ENCODE data around the gene ALKBH7. TPM values are rescaled to one million over a fixed set of nuclear protein-coding genes. Genes with fewer than 3 reads are reported as not detected.

Gene ALKBH7
- total and polyA plus RNA-seq, 10 of the 15 experiments (the other 5 are each of a cell fraction or from before 2014, with no cell fraction given), result 0.31 to 82.5 (median 37.6) TPM

DNA sequence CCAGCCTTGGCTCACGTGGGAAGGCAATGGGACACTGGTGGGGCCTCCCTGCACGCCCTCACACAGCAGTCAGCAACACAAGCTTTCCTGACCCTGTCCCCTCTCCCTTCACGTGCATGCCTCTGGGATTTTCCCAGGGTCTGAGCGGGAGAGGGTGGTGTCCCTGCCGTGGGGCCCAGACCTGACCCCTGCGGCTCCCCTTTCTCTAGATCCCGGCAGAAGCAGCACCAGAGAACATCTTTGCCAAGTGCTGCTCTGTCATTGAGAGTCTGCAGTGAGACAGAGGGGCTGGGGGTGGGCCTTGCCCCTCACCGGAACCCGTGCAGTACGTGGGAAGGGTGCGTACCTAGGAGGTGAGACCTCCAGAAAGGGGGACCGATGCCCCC lies 39.5 kb downstream of the ALKBH7 start:
- Histone ChIP-seq H2AFZ (ENCODE audit: control insufficient read depth, low read depth, low read length) (no peak overlapping the region), H3K4me3 (no peak overlapping the region), H3K9ac (ENCODE audit: control insufficient read depth, insufficient read depth, low read length) (no peak overlapping the region), H3K4me1 (ENCODE audit: control insufficient read depth, insufficient read depth, low read length) (no peaks in the 10 kb centered on the region), H3K4me2 (ENCODE audit: control insufficient read depth, insufficient read depth) (no peak overlapping the region), H3K27me3 (replicated peaks in 1 of 2; ENCODE audit: control insufficient read depth in 2 of 2, insufficient read depth in 2 of 2, low read length in 1 of 2) (no peaks in the 10 kb centered on the region), H3K27ac (ENCODE audit: control insufficient read depth, insufficient read depth) (no peak overlapping the region), H3K36me3 (ENCODE audit: control insufficient read depth in 2 of 2, insufficient read depth in 2 of 2, low read length in 1 of 2) (peaks cover 8 to 21% of the 10 kb centered on the region in 2 experiments; a peak in 3 of 4 replicates), H3K9me3 (replicated peaks; ENCODE audit: control insufficient read depth, insufficient read depth, low read length) (no peaks in the 10 kb centered on the region), H3K79me2 (ENCODE audit: control insufficient read depth, insufficient read depth, low read length) (no peaks in the 10 kb centered on the region), H4K20me1 (ENCODE audit: control insufficient read depth, insufficient read depth) (no peaks in the 10 kb centered on the region)
- SMC1A ChIA-PET (ENCODE audit: uncharacterized antibody, unreplicated experiment), result no interaction called here
- BruUV-seq (replicated peaks), result no TSS peak
- in situ Hi-C loops (cut with MboI), result no loop called here
- DNase-seq (ENCODE audit: low read depth, low spot score), result no peak
- WGBS (ENCODE audit: insufficient coverage, insufficient replicate concordance, low lambda C conversion rate, missing lambda C conversion rate), result 72% methylated on average over 12 of the region's 12 CpGs
- no peak for FAIRE-seq
- RAD21 ChIA-PET (ENCODE audit: unreplicated experiment), result no interaction called here
- POLR2A ChIA-PET, result no interaction called here
- CTCF ChIA-PET, result interaction anchor here (1.1 to 1.9 kb wide), 3 partner anchors 11 to 286 kb away, joined by 3 to 5 read pairs (median 3); no protein-coding TSS in a partner anchor
- intact Hi-C loops (cut with micrococcal nuclease; ENCODE audit: unreplicated experiment), result no loop called here
- ATAC-seq, result peak; percentile 10
- TF ChIP-seq POLR2A (IDR thresholded peaks at IDR 0.05; ENCODE audit: low read depth, low read length), result peak; percentile 64; the same call in 1 of the 2 replicates
- TF ChIP-seq, protein P1, sequence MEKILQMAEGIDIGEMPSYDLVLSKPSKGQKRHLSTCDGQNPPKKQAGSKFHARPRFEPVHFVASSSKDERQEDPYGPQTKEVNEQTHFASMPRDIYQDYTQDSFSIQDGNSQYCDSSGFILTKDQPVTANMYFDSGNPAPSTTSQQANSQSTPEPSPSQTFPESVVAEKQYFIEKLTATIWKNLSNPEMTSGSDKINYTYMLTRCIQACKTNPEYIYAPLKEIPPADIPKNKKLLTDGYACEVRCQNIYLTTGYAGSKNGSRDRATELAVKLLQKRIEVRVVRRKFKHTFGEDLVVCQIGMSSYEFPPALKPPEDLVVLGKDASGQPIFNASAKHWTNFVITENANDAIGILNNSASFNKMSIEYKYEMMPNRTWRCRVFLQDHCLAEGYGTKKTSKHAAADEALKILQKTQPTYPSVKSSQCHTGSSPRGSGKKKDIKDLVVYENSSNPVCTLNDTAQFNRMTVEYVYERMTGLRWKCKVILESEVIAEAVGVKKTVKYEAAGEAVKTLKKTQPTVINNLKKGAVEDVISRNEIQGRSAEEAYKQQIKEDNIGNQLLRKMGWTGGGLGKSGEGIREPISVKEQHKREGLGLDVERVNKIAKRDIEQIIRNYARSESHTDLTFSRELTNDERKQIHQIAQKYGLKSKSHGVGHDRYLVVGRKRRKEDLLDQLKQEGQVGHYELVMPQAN (conservative IDR thresholded peaks at IDR 0.05), result no peak
- no peak; the same call in 1 of the 2 replicates for TF ChIP-seq PML (IDR thresholded peaks at IDR 0.05; ENCODE audit: low read length)

DNA sequence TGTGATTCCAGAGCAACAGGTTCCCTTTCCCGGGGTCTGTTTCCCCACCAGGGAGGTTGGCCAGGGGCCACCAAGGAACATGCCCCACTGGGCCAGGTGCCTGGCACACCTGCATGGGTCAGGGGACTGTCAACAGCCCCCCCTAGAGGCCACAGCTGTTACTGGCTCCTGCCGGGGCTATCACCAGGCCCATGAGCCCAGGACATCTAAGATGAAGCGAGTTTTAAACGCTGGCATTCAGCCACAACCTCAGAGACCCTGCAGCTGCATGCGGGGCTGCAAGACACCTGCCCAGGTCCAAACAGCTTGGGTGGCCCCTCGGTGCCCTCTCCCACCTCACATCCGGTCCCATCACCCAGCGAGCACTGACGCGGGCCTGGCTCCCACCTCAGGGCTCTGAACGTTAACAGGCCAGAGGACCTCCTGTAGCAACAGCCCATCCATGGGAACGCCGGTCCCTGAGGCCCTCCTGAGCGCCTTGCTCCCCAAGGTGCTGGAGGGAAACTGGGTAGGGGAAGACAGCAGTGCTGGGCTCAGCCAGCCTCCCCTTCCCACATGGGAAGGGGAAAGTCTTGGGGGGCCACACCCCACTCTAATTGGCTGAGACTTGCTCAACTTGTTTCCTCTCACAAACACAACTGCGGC lies 40.0 kb downstream of the ALKBH7 start:
- no peaks in the 10 kb centered on the region for H3K79me2 ChIP-seq (ENCODE audit: control insufficient read depth, insufficient read depth, low read length)
- intact Hi-C loops (cut with micrococcal nuclease; ENCODE audit: unreplicated experiment), result no loop called here
- in situ Hi-C loops (cut with MboI), result no loop called here
- no peak overlapping the region for H3K4me3 ChIP-seq
- H3K27me3 ChIP-seq (replicated peaks in 1 of 2; ENCODE audit: control insufficient read depth in 2 of 2, insufficient read depth in 2 of 2, low read length in 1 of 2), result no peaks in the 10 kb centered on the region
- no peak overlapping the region for H3K9ac ChIP-seq (ENCODE audit: control insufficient read depth, insufficient read depth, low read length)
- no peaks in the 10 kb centered on the region for H3K4me1 ChIP-seq (ENCODE audit: control insufficient read depth, insufficient read depth, low read length)
- DNase-seq (ENCODE audit: low read depth, low spot score) (no peak), ATAC-seq (peak; percentile 84), FAIRE-seq (no peak)
- H4K20me1 ChIP-seq (ENCODE audit: control insufficient read depth, insufficient read depth), result no peaks in the 10 kb centered on the region
- no peak overlapping the region for H2AFZ ChIP-seq (ENCODE audit: control insufficient read depth, low read depth, low read length)
- RAD21 ChIA-PET (ENCODE audit: unreplicated experiment), result no interaction called here
- POLR2A ChIA-PET, result no interaction called here
- no peak overlapping the region for H3K27ac ChIP-seq (ENCODE audit: control insufficient read depth, insufficient read depth)
- WGBS (ENCODE audit: insufficient coverage, insufficient replicate concordance, low lambda C conversion rate, missing lambda C conversion rate), result 77% methylated on average over 15 of the region's 15 CpGs
- no TSS peak for BruUV-seq (replicated peaks)
- SMC1A ChIA-PET (ENCODE audit: uncharacterized antibody, unreplicated experiment), result no interaction called here
- H3K9me3 ChIP-seq (replicated peaks; ENCODE audit: control insufficient read depth, insufficient read depth, low read length), result no peaks in the 10 kb centered on the region
- no peak overlapping the region for H3K4me2 ChIP-seq (ENCODE audit: control insufficient read depth, insufficient read depth)
- H3K36me3 ChIP-seq (ENCODE audit: control insufficient read depth in 2 of 2, insufficient read depth in 2 of 2, low read length in 1 of 2), result peaks cover 8 to 25% of the 10 kb centered on the region in 2 experiments; a peak in 3 of 4 replicates
- CTCF ChIA-PET, result interaction anchor here (0.6 to 1.9 kb wide), 3 partner anchors 11 to 286 kb away, joined by 3 to 5 read pairs (median 3); no protein-coding TSS in a partner anchor
- TF ChIP-seq RFX5 (IDR thresholded peaks at IDR 0.05; ENCODE audit: low read depth, low read length), result no peak
- TF ChIP-seq POU2F2 (IDR thresholded peaks at IDR 0.05; ENCODE audit: borderline replicate concordance, low read depth, low read length), result 0 out of 3 replicates have a peak, but pooled peaks have one; percentile 8
- TF ChIP-seq POLR2AphosphoS5 (IDR thresholded peaks at IDR 0.05; ENCODE audit: low read length), result peak; percentile 75
- no peak for TF ChIP-seq IKZF1 (conservative IDR thresholded peaks at IDR 0.05)
- TF ChIP-seq, protein P2, sequence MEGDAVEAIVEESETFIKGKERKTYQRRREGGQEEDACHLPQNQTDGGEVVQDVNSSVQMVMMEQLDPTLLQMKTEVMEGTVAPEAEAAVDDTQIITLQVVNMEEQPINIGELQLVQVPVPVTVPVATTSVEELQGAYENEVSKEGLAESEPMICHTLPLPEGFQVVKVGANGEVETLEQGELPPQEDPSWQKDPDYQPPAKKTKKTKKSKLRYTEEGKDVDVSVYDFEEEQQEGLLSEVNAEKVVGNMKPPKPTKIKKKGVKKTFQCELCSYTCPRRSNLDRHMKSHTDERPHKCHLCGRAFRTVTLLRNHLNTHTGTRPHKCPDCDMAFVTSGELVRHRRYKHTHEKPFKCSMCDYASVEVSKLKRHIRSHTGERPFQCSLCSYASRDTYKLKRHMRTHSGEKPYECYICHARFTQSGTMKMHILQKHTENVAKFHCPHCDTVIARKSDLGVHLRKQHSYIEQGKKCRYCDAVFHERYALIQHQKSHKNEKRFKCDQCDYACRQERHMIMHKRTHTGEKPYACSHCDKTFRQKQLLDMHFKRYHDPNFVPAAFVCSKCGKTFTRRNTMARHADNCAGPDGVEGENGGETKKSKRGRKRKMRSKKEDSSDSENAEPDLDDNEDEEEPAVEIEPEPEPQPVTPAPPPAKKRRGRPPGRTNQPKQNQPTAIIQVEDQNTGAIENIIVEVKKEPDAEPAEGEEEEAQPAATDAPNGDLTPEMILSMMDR (IDR thresholded peaks at IDR 0.05 in 2 of 3, conservative IDR thresholded peaks at IDR 0.05 in 1 of 3; ENCODE audit: control insufficient read depth in 2 of 3, extremely low read depth in 1 of 3, insufficient read depth in 1 of 3, low read depth in 3 of 3, low read length in 3 of 3), result peak; percentile 42 to 75 (median 57)
- peak; percentile 45; the same call in 1 of the 2 replicates for TF ChIP-seq SMAD5 (IDR thresholded peaks at IDR 0.05; ENCODE audit: low read depth)
- peak; percentile 44; the same call in 1 of the 2 replicates for TF ChIP-seq RAD21 (IDR thresholded peaks at IDR 0.05; ENCODE audit: insufficient read depth, low read depth, low read length)
- no peak for TF ChIP-seq EZH2 (IDR thresholded peaks at IDR 0.05; ENCODE audit: borderline replicate concordance, control insufficient read depth, low read depth, low read length)
- TF ChIP-seq PML (IDR thresholded peaks at IDR 0.05; ENCODE audit: low read length), result peak; percentile 27; the same call in 1 of the 2 replicates
- TF ChIP-seq NFYB (IDR thresholded peaks at IDR 0.05; ENCODE audit: insufficient read depth, low read depth, low read length), result no peak
- peak; percentile 39; the same call in 1 of the 2 replicates for TF ChIP-seq BCL11A (IDR thresholded peaks at IDR 0.05; ENCODE audit: low read depth, low read length)

Measured in GM12878 (cell line).